HG03025 (cell line): ENCODE data around the gene SLC6A11.

Experiments
- ATAC-seq: cut with Tn5 transposase; IDR thresholded peaks from one replicate; pipeline ENCODE4 v1.9.1; 2021; ENCODE audit warnings: mild to moderate bottlenecking, moderate library complexity; ENCODE audit not compliant: unreplicated experiment, low FRiP score

The SLC6A11 gene

GRCh38 chr3:10836676-10837075 is 20.6 kb downstream of the SLC6A11 start:
- no peak for ATAC-seq

GRCh38 chr3:10837849-10838248 is 21.8 kb downstream of the SLC6A11 start:
- no peak for ATAC-seq

- no peak for ATAC-seq
Measured at GRCh38 chr3:10839167-10839566, 23.1 kb downstream of the SLC6A11 start.

GRCh38 chr3:10841100-10841499 is 25.1 kb downstream of the SLC6A11 start:
- no peak for ATAC-seq

- no peak for ATAC-seq
Measured at GRCh38 chr3:10843378-10843777, 27.4 kb downstream of the SLC6A11 start.

- no peak for ATAC-seq
Measured at GRCh38 chr3:10845001-10845761, 29.2 kb downstream of the SLC6A11 start.

- no peak for ATAC-seq
Measured at GRCh38 chr3:10845839-10846656, 30.0 kb downstream of the SLC6A11 start.

GRCh38 chr3:10846657-10846975 is 30.6 kb downstream of the SLC6A11 start:
- ATAC-seq, result no peak

GRCh38 chr3:10848261-10848660 is 32.2 kb downstream of the SLC6A11 start:
- no peak for ATAC-seq

GRCh38 chr3:10852066-10852808 is 36.2 kb downstream of the SLC6A11 start:
- no peak for ATAC-seq

GRCh38 chr3:10855083-10855870 is 39.2 kb downstream of the SLC6A11 start:
- ATAC-seq, result no peak

GRCh38 chr3:10855871-10856662 is 40.0 kb downstream of the SLC6A11 start:
- no peak for ATAC-seq

- ATAC-seq, result no peak
Measured at GRCh38 chr3:10857235-10857634, 41.2 kb downstream of the SLC6A11 start.

GRCh38 chr3:10858091-10858490 is 42.1 kb downstream of the SLC6A11 start:
- no peak for ATAC-seq

- ATAC-seq, result no peak
Measured at GRCh38 chr3:10867384-10867783, 51.4 kb downstream of the SLC6A11 start.

- no peak for ATAC-seq
Measured at GRCh38 chr3:10869460-10869859, 53.4 kb downstream of the SLC6A11 start.

- ATAC-seq, result no peak
Measured at GRCh38 chr3:10870296-10870695, 54.3 kb downstream of the SLC6A11 start.

- no peak for ATAC-seq
Measured at GRCh38 chr3:10873415-10873814, 57.4 kb downstream of the SLC6A11 start.

GRCh38 chr3:10875914-10876313 is 59.9 kb downstream of the SLC6A11 start:
- ATAC-seq, result no peak

GRCh38 chr3:10876661-10877060 is 60.6 kb downstream of the SLC6A11 start:
- ATAC-seq, result no peak
